ENCODE measurements around the gene SLC44A3. TPM values are rescaled to one million over a fixed set of nuclear protein-coding genes. Genes with fewer than 3 reads are reported as not detected.

Gene SLC44A3
- total RNA-seq, 1 donor from 2014 or later: 70.4 TPM

DNA sequence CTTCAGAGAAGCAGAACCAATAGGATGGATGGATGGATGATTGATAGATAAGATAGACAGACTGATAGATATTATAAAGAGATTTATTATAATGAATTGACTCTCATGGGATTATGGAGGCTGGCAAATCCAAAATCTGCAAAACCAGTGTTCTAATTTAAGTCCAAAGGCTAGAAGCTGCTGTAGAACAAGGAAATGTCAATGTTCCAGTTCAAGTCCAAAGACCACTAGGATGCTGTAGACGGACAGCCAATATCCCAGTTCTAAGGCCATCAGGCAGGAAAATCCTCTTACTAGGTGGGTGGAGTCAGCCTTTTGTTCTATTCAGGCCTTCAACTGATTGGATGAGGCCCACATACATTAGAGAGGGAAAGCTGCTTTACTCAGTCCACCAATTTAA, 4.1 kb upstream of the SLC44A3 start:
- H3K4me3 Mint-ChIP-seq (ENCODE audit: low read depth): no peak overlapping the region
- peaks cover 46% of the 10 kb centered on the region for H3K9me3 Mint-ChIP-seq (ENCODE audit: low read depth)
- TF ChIP-seq, protein P1, sequence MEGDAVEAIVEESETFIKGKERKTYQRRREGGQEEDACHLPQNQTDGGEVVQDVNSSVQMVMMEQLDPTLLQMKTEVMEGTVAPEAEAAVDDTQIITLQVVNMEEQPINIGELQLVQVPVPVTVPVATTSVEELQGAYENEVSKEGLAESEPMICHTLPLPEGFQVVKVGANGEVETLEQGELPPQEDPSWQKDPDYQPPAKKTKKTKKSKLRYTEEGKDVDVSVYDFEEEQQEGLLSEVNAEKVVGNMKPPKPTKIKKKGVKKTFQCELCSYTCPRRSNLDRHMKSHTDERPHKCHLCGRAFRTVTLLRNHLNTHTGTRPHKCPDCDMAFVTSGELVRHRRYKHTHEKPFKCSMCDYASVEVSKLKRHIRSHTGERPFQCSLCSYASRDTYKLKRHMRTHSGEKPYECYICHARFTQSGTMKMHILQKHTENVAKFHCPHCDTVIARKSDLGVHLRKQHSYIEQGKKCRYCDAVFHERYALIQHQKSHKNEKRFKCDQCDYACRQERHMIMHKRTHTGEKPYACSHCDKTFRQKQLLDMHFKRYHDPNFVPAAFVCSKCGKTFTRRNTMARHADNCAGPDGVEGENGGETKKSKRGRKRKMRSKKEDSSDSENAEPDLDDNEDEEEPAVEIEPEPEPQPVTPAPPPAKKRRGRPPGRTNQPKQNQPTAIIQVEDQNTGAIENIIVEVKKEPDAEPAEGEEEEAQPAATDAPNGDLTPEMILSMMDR (IDR thresholded peaks at IDR 0.05; ENCODE audit: unreplicated experiment): no peak
- peaks cover 53% of the 10 kb centered on the region for H3K36me3 Mint-ChIP-seq (ENCODE audit: insufficient read depth)
- H3K27ac Mint-ChIP-seq: no peak overlapping the region
- H3K27me3 Mint-ChIP-seq: no peaks in the 10 kb centered on the region
- DNase-seq (ENCODE audit: low spot score, unreplicated experiment): no peak
- H3K4me1 Mint-ChIP-seq (ENCODE audit: low read depth): peaks cover 14% of the 10 kb centered on the region

DNA sequence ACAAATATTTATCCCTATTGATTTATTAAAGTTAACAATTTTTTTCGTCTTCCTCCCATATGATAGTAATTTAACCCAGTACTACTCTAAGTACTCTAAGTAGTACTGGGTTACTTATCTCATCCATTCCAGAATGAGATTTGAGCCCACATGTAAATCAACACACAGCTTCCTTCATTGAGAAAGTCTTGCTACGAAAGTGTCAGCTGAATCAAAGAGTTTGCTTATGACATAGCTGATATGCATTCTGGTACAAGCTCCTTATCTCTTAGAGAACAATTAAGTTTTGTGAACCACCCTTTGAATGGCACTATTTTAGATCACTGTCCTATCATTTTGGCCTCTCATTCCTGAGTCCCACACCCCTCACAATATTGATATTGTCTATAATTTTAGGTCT, 2.4 kb upstream of the SLC44A3 start:
- H3K27me3 Mint-ChIP-seq: no peaks in the 10 kb centered on the region
- TF ChIP-seq, protein P1 (IDR thresholded peaks at IDR 0.05; ENCODE audit: unreplicated experiment): no peak
- H3K4me3 Mint-ChIP-seq (ENCODE audit: low read depth): peak overlapping the region; percentile 31
- DNase-seq (ENCODE audit: low spot score, unreplicated experiment): no peak
- H3K27ac Mint-ChIP-seq: no peak overlapping the region
- peaks cover 29% of the 10 kb centered on the region for H3K4me1 Mint-ChIP-seq (ENCODE audit: low read depth)
- H3K9me3 Mint-ChIP-seq (ENCODE audit: low read depth): peaks cover 39% of the 10 kb centered on the region
- peaks cover 38% of the 10 kb centered on the region for H3K36me3 Mint-ChIP-seq (ENCODE audit: insufficient read depth)

DNA sequence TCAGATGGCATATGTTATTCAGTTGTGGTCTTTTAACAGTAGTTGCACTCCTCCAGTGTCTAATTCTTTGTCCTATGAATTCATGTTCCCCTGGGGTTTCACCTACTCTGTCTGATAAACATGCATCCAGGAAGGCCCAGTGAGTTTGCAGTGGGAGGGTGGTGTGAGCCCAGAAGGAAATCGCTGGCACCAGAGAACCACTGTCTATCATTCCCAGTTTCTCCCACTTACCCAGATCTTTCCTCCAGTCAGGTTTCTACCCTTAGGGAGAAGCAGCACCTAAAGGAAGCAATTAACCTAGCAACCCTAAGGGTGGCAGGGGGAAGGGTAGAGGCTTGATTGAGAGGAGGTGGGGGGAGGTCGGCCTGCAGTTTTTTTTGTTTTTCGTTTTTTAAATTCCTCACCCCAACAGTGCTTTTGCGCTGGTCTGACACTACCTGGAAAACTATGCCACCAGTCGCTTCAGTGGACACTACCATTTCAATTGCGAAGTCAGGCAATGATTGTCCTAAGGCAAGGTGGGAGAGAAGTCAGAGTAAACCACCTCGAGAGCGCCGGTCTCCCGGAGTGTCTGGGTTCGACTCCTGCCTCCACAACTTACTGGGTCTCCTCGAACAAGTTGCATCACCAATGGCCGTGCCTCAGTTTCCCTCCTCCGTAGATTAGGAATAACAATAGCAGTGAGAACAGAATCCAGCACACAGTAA, 766 bp upstream of the SLC44A3 start:
- no peak for DNase-seq (ENCODE audit: low spot score, unreplicated experiment)

DNA sequence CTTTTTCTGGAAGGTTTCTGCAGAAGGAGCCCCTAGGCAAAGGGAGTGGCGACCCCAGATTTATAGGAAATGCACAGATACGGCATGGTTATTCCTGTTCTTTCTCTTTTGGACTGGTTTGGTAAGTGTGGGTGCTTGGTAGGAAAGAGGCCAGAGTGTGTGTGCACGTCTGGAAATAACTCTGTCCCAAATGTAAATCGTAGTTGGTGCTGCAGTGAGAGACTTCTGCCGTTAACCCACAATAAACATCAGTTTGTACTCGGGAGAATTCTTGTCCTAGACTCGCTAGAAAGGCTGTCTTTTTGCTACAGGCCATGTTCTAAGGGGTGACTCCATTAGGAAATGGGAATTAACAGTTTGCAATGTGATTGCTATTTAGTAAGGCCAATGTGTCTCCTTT, 779 bp downstream of the SLC44A3 start:
- Mint-ChIP-seq H3K4me1 (ENCODE audit: low read depth) (peaks cover 38% of the 10 kb centered on the region), H3K36me3 (ENCODE audit: insufficient read depth) (peaks cover 23% of the 10 kb centered on the region), H3K4me3 (ENCODE audit: low read depth) (peak overlapping the region; percentile 86), H3K27ac (peak overlapping the region; percentile 95), H3K27me3 (no peaks in the 10 kb centered on the region), H3K9me3 (ENCODE audit: low read depth) (peaks cover 9% of the 10 kb centered on the region)
- no peak for DNase-seq (ENCODE audit: low spot score, unreplicated experiment)
- TF ChIP-seq, protein P1 (IDR thresholded peaks at IDR 0.05; ENCODE audit: unreplicated experiment): no peak

More for the DNA sequence above, 766 bp upstream of the SLC44A3 start:
- Mint-ChIP-seq H3K27ac (peak overlapping the region; percentile 92), H3K4me1 (ENCODE audit: low read depth) (peaks cover 38% of the 10 kb centered on the region), H3K36me3 (ENCODE audit: insufficient read depth) (peaks cover 29% of the 10 kb centered on the region), H3K4me3 (ENCODE audit: low read depth) (peak overlapping the region; percentile 92), H3K9me3 (ENCODE audit: low read depth) (peaks cover 23% of the 10 kb centered on the region), H3K27me3 (no peaks in the 10 kb centered on the region)
- TF ChIP-seq, protein P1 (IDR thresholded peaks at IDR 0.05; ENCODE audit: unreplicated experiment): no peak

DNA sequence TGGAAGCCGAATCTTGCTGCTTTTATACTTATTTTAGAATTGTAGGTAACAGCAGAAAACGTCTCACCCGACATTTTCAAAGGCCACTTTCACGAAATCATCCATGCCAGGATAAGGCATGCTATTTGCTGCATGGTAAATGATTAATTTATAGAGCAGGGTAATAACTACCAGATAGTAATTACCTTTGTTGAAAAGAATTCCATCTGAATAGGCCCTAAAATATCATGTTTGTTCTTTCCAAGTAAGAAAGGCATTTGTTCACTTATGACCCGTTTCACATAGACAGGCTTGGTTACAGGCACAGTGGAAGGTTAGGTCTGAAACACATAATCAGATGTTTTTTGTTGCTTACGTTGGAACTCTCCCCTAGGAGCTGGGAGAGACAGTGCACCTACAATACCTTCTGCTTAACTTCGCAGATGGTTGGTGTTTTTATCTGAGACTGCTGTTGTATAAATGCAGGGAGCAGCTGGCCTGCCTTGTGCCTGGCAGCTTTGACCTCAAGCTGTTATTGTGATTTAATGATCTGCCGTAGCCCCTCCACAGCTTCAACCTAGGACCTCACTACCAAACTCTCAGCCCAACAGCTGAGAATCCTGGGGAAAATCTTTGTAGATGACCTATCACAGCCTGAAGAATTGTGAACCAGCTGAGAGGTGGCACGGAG, 1.6 kb downstream of the SLC44A3 start:
- TF ChIP-seq, protein P1 (IDR thresholded peaks at IDR 0.05; ENCODE audit: unreplicated experiment): no peak
- Mint-ChIP-seq H3K36me3 (ENCODE audit: insufficient read depth) (peaks cover 19% of the 10 kb centered on the region), H3K27ac (peak overlapping the region; percentile 95), H3K4me3 (ENCODE audit: low read depth) (peak overlapping the region; percentile 86), H3K9me3 (ENCODE audit: low read depth) (peaks cover 3% of the 10 kb centered on the region), H3K4me1 (ENCODE audit: low read depth) (peaks cover 38% of the 10 kb centered on the region), H3K27me3 (no peaks in the 10 kb centered on the region)
- no peak for DNase-seq (ENCODE audit: low spot score, unreplicated experiment)
